Measurements from ENCODE around the gene GRID2.

GRID2 gene

DNA sequence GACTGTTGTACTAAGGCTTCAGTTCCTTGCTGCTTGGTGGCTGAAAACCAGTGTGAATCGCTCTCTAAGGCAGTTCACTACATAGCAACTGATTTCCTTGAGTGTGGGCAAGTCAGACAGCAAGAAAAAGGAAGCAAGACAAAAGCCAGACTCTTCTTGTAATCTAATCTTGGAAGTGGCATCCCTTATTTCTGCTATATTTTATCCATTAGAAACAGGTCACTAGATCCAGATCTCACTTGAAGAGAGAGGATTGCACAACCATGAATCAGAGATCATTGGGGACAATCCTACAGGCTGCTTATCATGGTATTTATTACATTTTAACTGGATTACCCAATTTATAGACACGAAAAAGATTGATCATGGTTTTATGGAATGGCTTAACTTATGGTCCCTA lies 684.5 kb downstream of the GRID2 start:
- DNase-seq, result no peak

DNA sequence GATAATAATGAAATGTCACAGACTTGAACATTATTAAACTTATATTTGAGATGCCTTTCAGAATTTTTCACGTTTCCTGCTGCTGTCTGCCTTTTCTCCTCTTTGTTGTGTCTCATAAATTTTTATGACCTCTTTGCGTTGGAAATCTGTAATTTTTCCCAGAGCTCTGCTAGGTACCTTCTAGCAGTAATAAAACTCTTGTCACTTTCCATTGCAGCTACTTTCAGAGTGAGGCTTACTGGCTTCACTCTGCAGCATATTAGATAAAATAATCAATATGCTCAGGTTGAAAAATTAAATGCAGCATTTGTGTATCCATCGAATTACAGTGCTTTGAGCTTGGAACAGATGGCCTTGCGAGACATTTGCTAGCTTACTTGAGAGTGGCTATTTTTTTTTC lies 689.0 kb downstream of the GRID2 start:
- no peak for DNase-seq

DNA sequence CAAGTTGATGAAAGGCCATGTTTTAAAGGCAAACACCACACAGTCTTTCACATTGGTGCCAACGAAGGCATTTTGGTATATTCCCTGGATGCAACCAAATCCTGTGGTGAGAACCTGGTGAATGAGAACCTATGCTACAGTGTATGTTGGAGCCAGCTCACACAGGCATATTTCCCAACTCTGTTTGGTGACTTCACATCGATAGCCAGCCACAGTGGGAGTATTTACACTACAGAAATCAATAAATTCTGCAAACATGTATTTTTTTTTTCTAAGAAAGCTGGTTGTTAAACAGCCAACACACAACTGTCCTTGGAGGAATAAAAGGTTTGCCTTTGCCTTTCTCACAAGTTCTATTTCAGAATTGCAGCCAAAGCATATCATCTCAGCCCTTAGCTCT lies 691.0 kb downstream of the GRID2 start:
- DNase-seq, result no peak

DNA sequence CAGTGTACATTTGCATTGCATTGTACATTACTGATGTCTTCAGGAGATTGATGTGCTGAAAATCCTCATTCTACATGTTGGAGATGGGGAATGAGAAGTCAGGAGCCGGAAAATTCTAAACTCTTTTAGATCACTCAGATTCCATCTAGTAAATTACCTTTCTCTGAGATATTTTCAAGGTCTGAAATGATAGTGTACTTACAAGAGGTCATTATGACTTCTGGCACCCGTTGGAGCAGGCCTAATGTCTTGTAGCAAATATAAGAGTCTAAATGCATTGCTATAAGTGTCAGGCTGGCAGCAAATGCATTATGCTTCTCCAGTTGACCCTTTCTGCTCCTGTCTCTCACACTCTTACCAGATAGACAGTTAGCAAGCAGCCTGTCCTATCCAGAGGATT lies 692.8 kb downstream of the GRID2 start:
- no peak for DNase-seq

DNA sequence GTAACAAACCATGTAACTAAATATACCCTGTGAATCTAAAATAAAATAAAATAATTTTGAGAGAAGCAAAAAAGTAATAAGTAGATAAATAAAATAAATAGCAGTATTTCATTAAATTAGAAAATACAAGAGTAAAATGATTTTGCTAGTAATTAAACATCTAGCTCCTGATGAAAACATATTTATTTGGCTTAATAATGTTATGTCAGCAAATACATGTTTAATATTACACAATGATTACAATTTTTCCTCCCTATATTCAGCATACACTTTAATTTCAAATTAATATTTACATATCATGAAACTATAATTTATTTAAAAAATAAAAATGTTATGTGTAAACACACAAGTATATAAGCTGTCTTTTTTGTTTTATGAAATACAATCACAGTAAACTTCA lies 697.1 kb downstream of the GRID2 start:
- no peak for DNase-seq

DNA sequence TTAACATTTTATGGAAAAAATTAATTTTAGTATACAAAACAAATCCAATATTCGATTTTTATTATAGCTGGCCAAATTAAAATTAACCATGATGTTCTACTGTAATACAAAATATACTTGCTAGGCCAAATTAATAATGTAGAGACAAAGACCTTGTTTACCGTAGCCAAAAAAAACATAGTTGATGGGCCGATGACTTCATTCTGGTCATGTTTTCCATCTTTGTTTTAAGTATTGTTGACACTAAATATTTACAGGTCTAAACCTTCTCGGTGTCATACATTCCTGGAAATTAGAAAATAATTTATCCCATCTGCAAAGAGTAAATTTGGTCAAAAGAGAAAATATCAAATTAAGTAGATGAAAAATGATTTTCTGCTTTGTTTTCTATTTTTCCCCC lies 698.5 kb downstream of the GRID2 start:
- DNase-seq, result no peak

DNA sequence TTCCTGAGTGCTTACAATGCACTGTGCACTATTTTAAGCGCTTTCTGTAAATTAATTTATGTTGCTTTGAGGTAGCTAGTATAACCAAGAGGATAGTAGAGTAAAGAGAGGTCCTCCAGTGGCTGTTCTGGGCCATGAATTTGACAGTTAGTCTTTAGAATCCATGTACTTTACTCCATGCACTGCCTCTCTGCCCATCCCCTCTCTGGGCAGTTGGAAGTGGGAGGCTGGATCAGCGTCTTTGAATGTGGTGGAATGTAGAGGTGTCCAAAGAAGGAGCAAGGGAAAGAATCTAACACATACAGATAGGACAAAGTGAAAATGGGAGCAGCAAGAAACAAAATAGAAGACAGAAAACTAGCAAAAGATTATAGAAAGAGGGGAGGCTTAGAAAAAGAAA lies 712.6 kb downstream of the GRID2 start:
- DNase-seq, result no peak

DNA sequence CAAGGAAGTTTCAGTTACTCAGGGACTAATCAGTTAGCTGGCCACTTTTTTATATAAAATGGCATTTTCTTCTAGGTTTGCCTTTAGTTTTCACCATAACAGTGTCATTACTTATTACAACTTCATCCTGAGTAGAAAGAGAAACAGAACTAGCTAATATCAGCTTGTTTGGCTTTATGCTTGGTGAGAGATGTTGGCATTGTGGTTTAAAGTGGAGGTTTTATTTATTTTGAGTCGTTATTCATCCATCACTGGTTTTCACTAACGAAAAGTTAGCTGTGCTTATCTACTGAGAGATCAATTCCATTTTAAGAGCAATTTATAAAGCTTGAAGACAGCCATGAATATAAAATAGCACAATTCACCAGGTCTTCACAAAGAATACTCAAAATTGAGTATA lies 714.5 kb downstream of the GRID2 start:
- no peak for DNase-seq

DNA sequence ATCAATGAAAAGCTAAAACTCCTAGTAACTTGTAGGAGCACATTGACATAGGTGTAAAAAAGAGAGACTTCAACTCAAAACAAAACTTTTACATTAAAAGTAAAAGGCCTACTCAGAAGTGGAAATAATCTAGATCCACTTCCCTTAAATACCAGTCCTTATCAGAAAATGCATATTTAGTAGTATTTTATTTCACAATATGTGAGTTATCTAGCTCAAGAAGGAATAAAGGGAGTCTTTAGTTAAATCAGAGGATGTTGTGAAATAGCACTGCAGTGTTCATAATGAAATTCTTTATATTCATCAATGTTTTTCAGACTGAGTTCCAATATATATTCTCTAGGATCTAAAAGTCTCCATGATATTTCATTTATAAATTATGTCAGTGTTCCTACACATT lies 715.0 kb downstream of the GRID2 start:
- no peak for DNase-seq

DNA sequence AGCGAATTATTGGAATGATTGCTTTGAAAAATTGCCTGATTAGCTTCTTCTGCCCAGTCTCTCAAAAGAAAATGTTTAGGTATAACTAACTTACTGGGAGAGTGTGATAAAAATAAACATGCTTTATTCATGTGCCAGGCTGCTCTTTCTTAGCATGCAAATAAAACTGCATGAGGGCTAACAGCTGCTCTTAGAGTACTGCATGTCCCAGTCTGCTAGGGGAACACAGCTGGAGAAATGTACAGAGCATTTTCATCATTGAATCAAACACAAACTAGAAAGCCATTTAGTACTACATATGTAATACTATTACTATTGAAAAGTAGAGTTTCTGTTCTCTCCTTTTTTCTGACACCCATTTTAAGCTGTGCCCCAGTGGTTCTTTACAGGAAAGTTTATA lies 726.0 kb downstream of the GRID2 start:
- DNase-seq, result no peak

DNA sequence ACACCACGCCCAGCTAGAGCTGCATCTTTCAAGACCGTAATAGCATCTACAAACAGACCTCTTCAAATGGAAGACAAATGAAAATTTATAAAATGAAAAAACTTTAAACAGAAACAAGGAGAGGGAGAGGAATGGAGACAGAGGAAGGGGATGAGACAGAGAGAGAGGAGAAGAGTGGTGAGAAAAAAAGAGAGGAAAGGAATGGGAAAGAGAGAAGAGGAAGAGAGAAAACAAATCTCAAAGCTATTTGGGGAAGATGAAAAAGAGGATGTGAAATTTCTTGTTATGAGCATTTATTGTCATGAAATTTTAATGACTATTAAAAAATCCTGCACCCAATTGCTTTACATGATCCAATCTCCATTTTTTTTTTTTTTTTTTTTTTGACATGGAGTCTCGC lies 726.9 kb downstream of the GRID2 start:
- DNase-seq, result no peak

DNA sequence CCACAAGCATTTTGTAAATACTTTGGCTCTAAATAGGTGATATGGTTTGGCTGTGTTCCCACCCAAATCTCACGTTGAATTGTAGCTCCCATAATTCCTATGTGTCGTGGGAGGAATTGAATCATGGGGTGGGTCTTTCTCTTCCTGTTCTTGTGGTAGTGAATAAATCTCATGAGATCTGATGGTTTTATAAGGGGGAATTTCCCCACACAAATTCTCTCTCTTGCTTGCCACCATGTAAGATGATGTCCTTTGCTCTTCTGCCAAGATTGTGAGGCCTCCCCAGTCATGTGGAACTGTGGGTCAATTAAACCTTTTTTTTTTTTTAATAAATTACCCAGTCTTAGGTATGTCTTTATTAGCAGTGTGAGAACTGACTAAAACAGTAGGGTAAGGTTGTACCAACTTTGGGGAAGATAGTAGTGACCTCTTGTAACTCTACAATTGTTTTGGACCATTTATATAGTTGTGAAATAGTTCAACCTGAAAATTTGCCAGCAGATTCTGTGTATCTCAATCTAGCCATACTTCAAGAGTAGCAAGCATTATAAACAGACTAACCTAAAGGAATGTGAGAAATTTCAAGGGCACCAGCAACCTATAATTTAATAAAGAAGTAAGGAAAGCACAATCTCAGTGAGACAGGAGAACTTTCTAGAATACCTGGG lies 727.8 kb downstream of the GRID2 start:
- DNase-seq, result no peak

DNA sequence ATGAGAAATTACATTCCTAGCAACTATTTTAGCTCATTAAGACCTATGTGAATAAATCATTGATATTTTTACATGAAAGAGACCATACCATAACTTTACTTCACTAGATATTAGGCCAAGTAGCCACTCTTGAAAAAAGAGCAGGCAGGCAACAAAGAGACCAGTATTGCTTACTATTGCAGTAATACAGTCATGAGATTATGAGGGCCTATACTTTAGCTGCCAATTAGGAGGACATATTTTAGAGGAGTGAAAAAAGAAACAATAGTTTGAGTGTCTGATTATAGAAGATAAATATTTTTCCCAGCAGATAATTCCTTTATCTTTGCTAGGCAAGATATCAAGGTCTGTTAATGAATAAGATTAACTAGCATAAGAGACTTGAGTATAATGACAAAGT lies 739.0 kb downstream of the GRID2 start:
- no peak for DNase-seq

DNA sequence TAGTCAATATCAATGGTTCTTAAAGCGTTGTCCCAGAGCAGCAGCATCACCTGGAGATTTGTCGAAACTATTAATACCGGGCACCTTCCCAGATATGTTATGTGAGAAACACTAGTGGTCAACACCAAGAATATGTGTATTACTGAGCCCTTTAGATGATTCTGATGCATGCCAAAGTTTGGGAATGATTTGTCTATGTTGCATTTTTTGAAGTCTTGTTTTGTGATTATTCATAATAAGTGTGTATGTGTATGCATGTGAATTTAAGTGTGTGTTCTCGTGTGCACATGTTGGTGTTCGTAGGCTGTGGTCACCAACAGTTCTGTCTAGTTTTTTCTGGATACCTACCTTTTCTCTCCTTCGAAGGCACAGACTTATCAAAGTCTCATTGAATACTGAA lies 749.4 kb downstream of the GRID2 start:
- DNase-seq, result no peak

DNA sequence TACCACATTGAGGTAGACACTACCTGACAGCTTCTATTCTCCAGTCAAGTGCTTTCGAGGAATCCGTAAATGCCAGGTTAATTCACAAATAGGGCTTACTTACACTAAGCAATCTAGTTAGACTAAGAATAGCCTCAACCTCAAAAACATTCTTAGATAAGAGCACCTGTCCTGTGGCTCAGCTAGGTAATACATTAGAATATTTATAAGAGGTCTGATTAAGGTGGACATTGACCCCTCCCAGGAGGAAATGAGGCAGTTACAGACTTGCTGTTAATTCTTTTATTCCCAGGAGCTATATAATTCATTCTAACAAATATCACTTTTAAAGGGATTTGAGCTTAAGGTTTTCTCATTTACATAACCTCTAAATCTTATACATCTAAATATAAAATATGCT lies 758.1 kb downstream of the GRID2 start:
- no peak for DNase-seq

DNA sequence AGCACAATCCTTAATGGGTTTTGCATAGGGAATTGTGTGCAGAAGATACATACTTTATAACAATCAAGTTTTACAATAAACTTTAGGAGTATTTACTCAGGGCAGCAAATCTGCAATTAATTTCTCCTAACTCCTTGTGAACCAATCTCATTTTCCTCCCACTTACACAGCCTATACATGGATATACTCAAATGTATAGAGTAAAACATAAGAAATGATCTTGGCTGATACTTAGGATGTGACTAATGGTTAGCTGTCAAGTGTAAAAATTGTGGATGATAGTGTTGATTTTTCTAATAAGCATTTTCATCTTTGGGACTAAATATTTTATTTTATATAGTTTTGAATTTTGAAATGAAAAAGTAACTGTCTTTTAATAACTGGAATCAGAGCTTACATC lies 759.6 kb downstream of the GRID2 start:
- DNase-seq, result no peak

DNA sequence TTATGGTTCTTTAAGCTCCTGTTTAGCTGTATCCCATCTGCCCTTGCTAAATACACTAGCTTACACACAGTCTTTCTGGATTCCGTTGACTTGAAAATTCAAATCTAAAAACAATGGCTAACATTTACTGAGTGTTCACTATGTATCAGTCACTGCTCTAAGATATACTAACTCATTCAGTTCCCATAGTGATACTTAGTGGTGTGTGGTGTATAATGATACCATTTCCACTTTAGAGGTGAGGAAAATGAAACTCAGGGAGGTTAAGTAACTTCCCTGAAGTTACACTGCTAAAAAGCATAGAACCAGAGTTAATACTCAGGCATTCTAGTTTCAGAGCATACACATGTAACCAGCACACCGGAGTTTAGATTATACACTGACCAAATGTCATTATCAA lies 762.0 kb downstream of the GRID2 start:
- no peak for DNase-seq

DNA sequence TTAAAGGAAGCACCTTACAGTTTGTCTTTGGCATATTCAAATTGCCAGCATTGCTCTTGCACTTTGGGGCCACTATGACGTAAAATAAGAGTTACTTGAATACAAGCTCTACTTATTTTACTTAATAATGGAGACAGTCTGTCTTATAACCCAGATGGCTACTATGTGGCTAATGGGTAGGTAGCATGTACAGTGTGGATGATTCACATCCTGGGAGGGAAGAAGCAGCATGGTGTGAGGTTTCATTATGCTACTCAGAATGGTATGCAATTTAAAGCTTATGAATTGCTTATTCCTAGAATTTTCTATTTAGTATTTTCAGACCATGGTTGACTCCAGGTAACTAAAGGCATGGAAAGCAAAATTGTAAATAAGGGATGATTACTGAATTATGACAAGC lies 763.0 kb downstream of the GRID2 start:
- no peak for DNase-seq

DNA sequence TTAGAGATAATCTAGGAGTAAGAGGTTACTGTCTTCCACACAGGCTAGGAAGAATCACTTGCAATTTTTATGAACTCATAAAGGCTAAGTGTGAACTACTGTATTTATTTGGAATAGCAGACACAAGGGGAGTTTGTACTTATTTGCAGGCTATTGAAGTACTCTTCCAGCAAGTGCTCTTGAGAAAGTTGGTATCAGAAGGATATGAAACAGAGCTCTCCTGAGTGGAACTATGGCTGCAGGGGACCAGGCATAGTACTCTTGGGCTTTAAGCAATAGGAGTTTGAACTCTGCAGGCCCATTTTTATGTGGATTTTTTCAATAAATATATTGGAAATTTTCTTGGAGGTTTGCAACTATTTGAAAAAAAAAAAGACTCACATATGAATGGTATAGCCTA lies 768.5 kb downstream of the GRID2 start:
- no peak for DNase-seq

DNA sequence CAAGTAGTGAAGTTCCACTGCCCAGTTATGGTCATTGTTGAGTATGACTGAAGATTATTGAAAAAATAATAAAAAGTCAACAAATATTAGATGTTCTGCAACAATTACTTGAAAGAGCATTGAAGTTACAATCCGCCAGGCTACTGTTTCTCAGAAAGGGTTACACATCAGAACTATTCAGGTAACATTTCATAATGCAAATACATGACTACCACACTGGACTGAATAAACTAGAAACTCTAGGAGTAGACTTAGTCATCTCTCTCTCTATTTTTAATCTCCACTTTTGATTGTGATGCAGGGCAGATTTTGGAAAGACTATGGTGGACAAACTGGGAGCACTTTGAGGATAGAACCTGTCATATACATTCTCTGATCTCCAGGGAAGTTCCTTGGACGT lies 776.5 kb downstream of the GRID2 start:
- no peak for DNase-seq

DNA sequence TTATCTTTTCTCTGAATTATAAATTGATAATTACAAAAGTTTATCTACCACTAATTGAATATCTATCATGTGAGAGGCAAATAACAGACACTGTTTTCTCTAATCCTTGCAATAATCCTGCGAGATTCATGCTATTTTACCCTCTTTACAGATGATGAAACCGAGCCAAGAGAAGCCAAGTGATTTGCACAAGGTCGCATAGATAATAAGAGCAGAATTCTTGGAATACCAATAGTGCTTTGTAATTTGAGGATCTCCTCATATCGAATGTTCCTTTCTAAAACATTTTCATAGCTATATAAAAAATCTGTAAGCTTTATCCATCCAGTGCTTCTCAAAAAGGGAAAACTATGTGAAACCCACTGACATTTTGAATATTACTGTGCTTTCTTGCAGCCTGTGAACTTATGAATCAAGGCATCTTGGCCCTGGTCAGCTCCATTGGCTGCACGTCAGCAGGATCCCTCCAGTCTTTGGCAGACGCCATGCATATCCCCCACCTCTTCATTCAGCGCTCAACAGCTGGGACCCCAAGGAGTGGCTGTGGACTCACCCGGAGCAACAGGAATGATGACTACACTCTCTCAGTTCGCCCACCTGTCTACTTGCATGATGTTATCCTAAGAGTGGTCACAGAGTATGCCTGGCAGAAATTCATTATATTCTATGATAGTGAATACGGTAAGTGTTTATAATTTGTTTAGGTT lies 781.0 kb downstream of the GRID2 start:
- no peak for DNase-seq

DNA sequence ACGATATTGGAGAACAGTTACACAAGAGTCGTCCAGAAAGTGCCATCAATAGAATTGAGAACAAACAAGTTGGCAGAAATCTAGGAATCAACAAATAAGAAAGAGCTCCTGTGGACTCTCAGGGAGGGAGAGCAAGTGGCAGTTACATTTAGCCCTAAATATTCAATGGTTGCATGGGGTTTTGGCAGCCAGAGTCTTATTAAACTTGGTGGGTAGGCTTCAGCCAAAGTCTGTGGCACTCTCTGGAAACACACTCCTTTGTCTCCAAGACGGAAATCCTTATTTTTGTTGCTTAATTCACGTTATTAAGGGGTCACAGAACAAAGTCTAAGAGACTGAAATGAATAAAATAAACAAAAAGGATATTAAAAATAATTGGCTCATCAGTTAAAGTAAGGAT lies 782.6 kb downstream of the GRID2 start:
- no peak for DNase-seq

DNA sequence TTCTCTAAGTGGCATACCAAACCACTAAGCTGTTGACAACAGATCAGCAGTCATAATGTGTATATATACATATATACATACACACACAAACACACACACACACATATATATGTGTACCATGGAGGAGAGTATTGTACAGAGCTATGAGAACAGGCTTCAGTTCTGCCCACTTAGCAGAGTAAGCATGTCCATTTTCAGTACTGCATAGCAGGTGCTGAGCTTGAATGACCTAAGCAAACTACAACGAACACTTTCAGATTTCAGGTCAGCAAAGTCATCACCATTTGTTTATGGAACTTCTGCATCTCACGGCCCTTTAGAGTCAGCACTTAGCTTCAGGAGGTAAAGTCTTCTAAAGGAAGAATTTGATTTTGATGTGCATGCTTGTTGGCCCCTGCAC lies 789.0 kb downstream of the GRID2 start:
- DNase-seq, result no peak

DNA sequence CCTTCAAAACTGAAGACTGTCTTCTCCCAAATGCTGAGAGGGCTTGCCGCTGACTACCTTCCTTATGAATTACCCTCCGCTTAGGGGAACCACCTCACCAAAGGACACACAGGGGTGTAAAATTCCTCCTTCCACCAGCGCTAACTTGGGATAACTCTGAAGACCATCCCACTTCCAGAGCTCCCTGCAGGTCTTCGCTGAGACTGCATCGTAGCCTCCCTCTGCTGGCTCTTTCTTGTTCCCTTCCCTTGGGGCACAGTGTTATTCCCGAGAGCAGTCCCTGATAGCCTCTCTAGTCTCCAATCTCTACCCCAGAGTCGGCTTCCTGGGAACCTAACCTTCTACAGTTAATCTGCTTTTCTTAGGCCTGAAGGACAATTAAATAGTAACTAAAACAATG lies 799.3 kb downstream of the GRID2 start:
- no peak for DNase-seq

DNA sequence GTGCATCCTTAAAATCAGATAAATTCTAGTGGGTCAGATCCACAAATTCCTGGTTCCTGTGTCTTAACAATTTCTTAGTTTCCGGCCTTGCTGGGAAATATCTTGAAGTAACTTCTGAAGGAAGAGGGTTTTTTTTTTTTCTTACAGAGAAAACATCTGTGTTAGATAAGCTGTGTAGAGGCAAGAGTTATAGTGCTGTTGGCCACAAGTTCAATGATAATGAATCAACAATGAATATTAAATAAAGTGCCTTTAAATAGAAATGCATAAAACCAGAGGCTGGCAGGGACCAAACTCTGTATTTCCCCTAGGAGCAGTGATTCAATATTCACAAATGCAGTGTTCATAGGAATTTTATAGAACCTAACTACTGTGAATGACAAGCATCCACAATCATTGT lies 812.9 kb downstream of the GRID2 start:
- DNase-seq, result no peak
